H1 (cell line): ENCODE results near the gene HOXD10. TPM values are rescaled to one million over a fixed set of nuclear protein-coding genes. Genes with fewer than 3 reads are reported as not detected.

Experiments used
- CTCF ChIA-PET: fragments of 300-600 bp; sonication (Branson Sonifier 250); formaldehyde crosslinking; loops from one replicate; lab custom pipeline; 2021; ENCODE audit not compliant: partially characterized antibody; lab: Charles Lee
- POLR2A ChIA-PET: fragments of 300-600 bp; sonication (Branson Sonifier 250); formaldehyde crosslinking; loops from one replicate; lab custom pipeline; 2021; ENCODE audit warnings: inconsistent platforms; ENCODE audit not compliant: partially characterized antibody; lab: Charles Lee
- DNase-seq, 2 experiments: peaks; one replicate each; pipeline versions ENCODE4 v3.0.0 to v3.0.0-alpha.2; 2010 to 2022; ENCODE audit warnings: low spot score in 2 of 2, low read depth in 1 of 2, mixed read lengths in 1 of 2
- FAIRE-seq: peaks from 2 replicates; lab custom pipeline; 2011; peaks lifted over from hg19 to GRCh38; lab: Jason Lieb, UNC
- H2AFZ ChIP-seq: 2 replicates; pipeline ENCODE4 v1.8.1; 2012; ENCODE audit warnings: low read length, inconsistent platforms
- H2AK5ac ChIP-seq: 2 replicates; pipeline ENCODE4 v1.6.1; 2013; ENCODE audit warnings: low read depth, low read length
- H2BK120ac ChIP-seq: replicated peaks from 2 replicates; pipeline ENCODE3; 2013; ENCODE audit warnings: low read depth, low read length, inconsistent platforms
- H2BK12ac ChIP-seq: 2 replicates; pipeline ENCODE4 v1.6.1; 2013; ENCODE audit warnings: low read depth, low read length
- H2BK15ac ChIP-seq: 2 replicates; pipeline ENCODE4 v1.6.1; 2013; ENCODE audit warnings: low read length
- H2BK20ac ChIP-seq: 2 replicates; pipeline ENCODE4 v1.6.1; 2013; ENCODE audit warnings: low read length
- H2BK5ac ChIP-seq: 2 replicates; pipeline ENCODE4 v1.6.1; 2013; ENCODE audit warnings: low read depth, low read length
- H3K14ac ChIP-seq: 2 replicates; pipeline ENCODE4 v1.6.1; 2013; ENCODE audit warnings: inconsistent platforms; ENCODE audit not compliant: insufficient read length
- H3K18ac ChIP-seq: 2 replicates; pipeline ENCODE4 v1.6.1; 2013; ENCODE audit warnings: low read length; ENCODE audit errors: extremely low read depth
- H3K23ac ChIP-seq: 2 replicates; pipeline ENCODE4 v1.6.1; 2013; ENCODE audit warnings: inconsistent platforms; ENCODE audit not compliant: insufficient read length
- H3K23me2 ChIP-seq: 2 replicates; pipeline ENCODE4 v1.6.1; 2013; ENCODE audit warnings: low read depth, low read length
- H3K27ac ChIP-seq: 2 replicates; pipeline ENCODE4 v1.6.1; 2011; ENCODE audit warnings: low read depth, low read length, inconsistent platforms
- H3K27me3 ChIP-seq, 4 experiments: replicated peaks in 1 of 4; 1 replicate in 1 of 4; 2 replicates in 3 of 4; pipeline versions ENCODE4 v1.6.1 to v1.8.1; 2011 to 2013; ENCODE audit warnings: low read length in 3 of 4, mild to moderate bottlenecking in 3 of 4, inconsistent platforms in 2 of 4, mixed read lengths in 2 of 4, moderate library complexity in 1 of 4; ENCODE audit not compliant: control insufficient read depth in 3 of 4, insufficient read depth in 3 of 4; ENCODE audit errors: extremely low read depth in 1 of 4
- H3K36me3 ChIP-seq, 4 experiments: 2 replicates each; pipeline versions ENCODE4 v1.6.1 to v1.8.1; 2011 to 2013; ENCODE audit warnings: mild to moderate bottlenecking in 4 of 4, low read length in 3 of 4, moderate library complexity in 2 of 4, control low read depth in 1 of 4, inconsistent platforms in 1 of 4; ENCODE audit not compliant: insufficient read depth in 4 of 4, control insufficient read depth in 2 of 4
- H3K4ac ChIP-seq: replicated peaks from 2 replicates; pipeline ENCODE3; 2013; ENCODE audit warnings: low read length, low read depth, mixed read lengths, inconsistent platforms; ENCODE audit not compliant: insufficient read length
- H3K4me1 ChIP-seq, 4 experiments: replicated peaks in 1 of 4; 1 replicate in 1 of 4; 2 replicates in 3 of 4; pipeline versions ENCODE4 v1.6.1 to v1.8.1; 2011 to 2013; ENCODE audit warnings: low read length in 3 of 4, inconsistent platforms in 2 of 4, mixed read lengths in 1 of 4; ENCODE audit not compliant: insufficient read depth in 4 of 4, control insufficient read depth in 3 of 4
- H3K4me2 ChIP-seq, 2 experiments: 2 replicates each; pipeline versions ENCODE4 v1.6.1 to v1.8.1; 2011 to 2013; ENCODE audit warnings: low read depth in 2 of 2, low read length in 2 of 2, control low read depth in 1 of 2, inconsistent platforms in 1 of 2, mild to moderate bottlenecking in 1 of 2; ENCODE audit not compliant: insufficient read depth in 1 of 2
- H3K4me3 ChIP-seq, 4 experiments: fragments of 200-600, 300-600 bp in 1 of 4; sonication (generic), shearing (Covaris generic), sonication (Bioruptor Twin) in 1 of 4; 2 replicates each; pipeline versions ENCODE4 v1.5.1 to v1.8.1; 2011 to 2016; ENCODE audit warnings: low read length in 4 of 4, low read depth in 3 of 4, control low read depth in 2 of 4, inconsistent platforms in 2 of 4, mild to moderate bottlenecking in 2 of 4, mixed read lengths in 1 of 4, moderate library complexity in 1 of 4; ENCODE audit not compliant: insufficient read depth in 2 of 4; ENCODE audit errors: extremely low read depth in 1 of 4
- H3K56ac ChIP-seq: replicated peaks from 2 replicates; pipeline ENCODE3; 2013; ENCODE audit warnings: low read depth, mild to moderate bottlenecking, mixed read lengths, low read length, inconsistent platforms; ENCODE audit not compliant: insufficient read length
- H3K79me1 ChIP-seq: 2 replicates; pipeline ENCODE4 v1.6.1; 2013; ENCODE audit warnings: low read depth, low read length, control low read depth
- H3K79me2 ChIP-seq, 2 experiments: 2 replicates each; pipeline versions ENCODE4 v1.6.1 to v1.8.1; 2012 to 2013; ENCODE audit warnings: low read length in 2 of 2, mild to moderate bottlenecking in 2 of 2, inconsistent platforms in 1 of 2; ENCODE audit not compliant: insufficient read depth in 2 of 2, control insufficient read depth in 1 of 2
- H3K9ac ChIP-seq, 4 experiments: replicated peaks in 1 of 4; 1 replicate in 1 of 4; 2 replicates in 3 of 4; pipeline versions ENCODE4 v1.6.1 to v1.8.1; 2011 to 2013; ENCODE audit warnings: low read depth in 3 of 4, low read length in 3 of 4, control low read depth in 2 of 4, mild to moderate bottlenecking in 2 of 4, moderate library complexity in 2 of 4, inconsistent platforms in 1 of 4; ENCODE audit errors: extremely low read depth in 1 of 4
- H3K9me3 ChIP-seq, 2 experiments: 2 replicates each; pipeline versions ENCODE4 v1.6.1 to v1.8.1; 2012 to 2013; ENCODE audit warnings: mild to moderate bottlenecking in 2 of 2, moderate library complexity in 2 of 2, control low read depth in 1 of 2, inconsistent platforms in 1 of 2, low read depth in 1 of 2, low read length in 1 of 2, mixed read lengths in 1 of 2; ENCODE audit not compliant: insufficient read depth in 2 of 2
- H4K20me1 ChIP-seq, 2 experiments: replicated peaks in 1 of 2; 2 replicates each; pipeline versions ENCODE3 to v1.8.1; 2011 to 2013; ENCODE audit warnings: inconsistent platforms in 2 of 2, low read length in 2 of 2, mild to moderate bottlenecking in 1 of 2; ENCODE audit not compliant: insufficient read depth in 2 of 2, control insufficient read depth in 1 of 2
- H4K5ac ChIP-seq: 2 replicates; pipeline ENCODE4 v1.6.1; 2013; ENCODE audit warnings: low read length, low read depth, mixed read lengths, inconsistent platforms; ENCODE audit not compliant: insufficient read length
- H4K8ac ChIP-seq: 2 replicates; pipeline ENCODE4 v1.8.0; 2013; ENCODE audit warnings: mild to moderate bottlenecking, moderate library complexity, low read length, inconsistent platforms; ENCODE audit not compliant: insufficient read depth; ENCODE audit errors: extremely low read depth
- H4K91ac ChIP-seq: replicated peaks from 2 replicates; pipeline ENCODE3; 2013; ENCODE audit warnings: low read length, mixed read lengths, inconsistent platforms; ENCODE audit not compliant: insufficient read length
- BACH1 ChIP-seq: IDR thresholded peaks from 2 replicates; pipeline ENCODE4 v1.6.1; 2012; ENCODE audit warnings: low read length, improper control_type of control experiment
- EGR1 ChIP-seq: IDR thresholded peaks from 2 replicates; pipeline ENCODE4 v1.6.1; 2011; ENCODE audit warnings: low read depth, low read length, borderline replicate concordance
- HDAC2 ChIP-seq, 2 experiments: fragments of 300-600 bp in 1 of 2; sonication (generic) in 1 of 2; IDR thresholded peaks; 2 replicates each; pipeline ENCODE4 v1.6.1; 2011 to 2012; ENCODE audit warnings: low read depth in 2 of 2, low read length in 2 of 2, mild to moderate bottlenecking in 2 of 2, moderate library complexity in 2 of 2, borderline replicate concordance in 1 of 2, inconsistent platforms in 1 of 2
- SAP30 ChIP-seq: fragments of 300-600 bp; sonication (generic); IDR thresholded peaks from 2 replicates; pipeline ENCODE4 v1.7.1; 2012; ENCODE audit warnings: low read length, moderate library complexity, mild to moderate bottlenecking, inconsistent platforms; ENCODE audit not compliant: insufficient read depth, insufficient replicate concordance
- WGBS, 2 experiments: shearing (Covaris generic) in 1 of 2; methylation state at CpG; one replicate each; pipeline versions ENCODE4 v1.1.6 to v1.1.7; 2013 to 2015; ENCODE audit warnings: low lambda C conversion rate in 2 of 2, mixed read lengths in 2 of 2, inconsistent platforms in 1 of 2, low coverage in 1 of 2, missing lambda C conversion rate in 1 of 2; ENCODE audit not compliant: insufficient replicate concordance in 2 of 2, insufficient coverage in 1 of 2, insufficient read length in 1 of 2; ENCODE audit errors: extremely low coverage in 1 of 2, missing lambda C conversion rate in 1 of 2; 5-methylcytosine and 5-hydroxymethylcytosine counted together
- polyA plus RNA-seq, 7 experiments: library from polyadenylated mRNA; depleted of rRNA in 3 of 7; stranded (reverse) in 5 of 7; unstranded in 2 of 7; fragments of >200 nt in 5 of 7; fragments of 200-250 nt in 2 of 7; gene quantifications; 1 replicate in 5 of 7; 2 replicates in 1 of 7; 4 replicates in 1 of 7; pipeline versions ENCODE4 v1.2.1 to v1.2.3, GENCODE V29; 2011 to 2013; ENCODE audit warnings: missing spikeins in 2 of 7, mixed read lengths in 2 of 7
- total RNA-seq: library from RNA; stranded (reverse); fragmentation: NEBNext Ultra II Directional; extraction: Animal tissue kit (Norgen Biotek cat#: 25700); gene quantifications from 2 replicates; pipeline ENCODE4 v1.2.1, GENCODE V29; 2021
- TF ChIP-seq, protein P1 (sequence below), 3 experiments: IDR thresholded peaks; 1 replicate in 2 of 3; 2 replicates in 1 of 3; pipeline versions ENCODE4 v1.5.1 to v1.6.1; 2011; ENCODE audit warnings: low read length in 3 of 3, mild to moderate bottlenecking in 3 of 3, inconsistent platforms in 2 of 3, low read depth in 1 of 3, moderate library complexity in 1 of 3; ENCODE audit not compliant: insufficient read depth in 1 of 3; ENCODE audit errors: control extremely low read depth in 1 of 3
- TF ChIP-seq, protein P2 (sequence below): IDR thresholded peaks from 2 replicates; pipeline ENCODE4 v1.6.1; 2012; ENCODE audit warnings: inconsistent platforms
- TF ChIP-seq, protein P3 (sequence below): IDR thresholded peaks from 2 replicates; pipeline ENCODE4 v1.6.1; 2012; ENCODE audit warnings: inconsistent platforms

HOXD10 gene
- total and polyA plus RNA-seq, 2 of the 8 experiments (the other 6 are each of a cell fraction or from before 2014, with no cell fraction given) = not detected

DNA sequence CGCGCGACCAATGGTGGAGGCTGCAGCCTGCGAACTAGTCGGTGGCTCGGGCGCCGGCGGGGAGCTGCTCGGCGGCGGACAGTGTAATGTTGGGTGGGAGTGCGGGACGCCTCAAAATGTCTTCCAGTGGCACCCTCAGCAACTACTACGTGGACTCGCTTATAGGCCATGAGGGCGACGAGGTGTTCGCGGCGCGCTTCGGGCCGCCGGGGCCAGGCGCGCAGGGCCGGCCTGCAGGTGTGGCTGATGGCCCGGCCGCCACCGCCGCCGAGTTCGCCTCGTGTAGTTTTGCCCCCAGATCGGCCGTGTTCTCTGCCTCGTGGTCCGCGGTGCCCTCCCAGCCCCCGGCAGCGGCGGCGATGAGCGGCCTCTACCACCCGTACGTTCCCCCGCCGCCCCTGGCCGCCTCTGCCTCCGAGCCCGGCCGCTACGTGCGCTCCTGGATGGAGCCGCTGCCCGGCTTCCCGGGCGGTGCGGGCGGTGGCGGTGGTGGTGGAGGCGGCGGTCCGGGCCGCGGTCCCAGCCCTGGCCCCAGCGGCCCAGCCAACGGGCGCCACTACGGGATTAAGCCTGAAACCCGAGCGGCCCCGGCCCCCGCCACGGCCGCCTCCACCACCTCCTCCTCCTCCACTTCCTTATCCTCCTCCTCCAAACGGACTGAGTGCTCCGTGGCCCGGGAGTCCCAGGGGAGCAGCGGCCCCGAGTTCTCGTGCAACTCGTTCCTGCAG lies 6.3 kb downstream of the HOXD10 start, which contains the start of gene HOXD9:
Gene HOXD9, plus strand, starts transcription at position 37 of the 728 bp plus-strand sequence. Its CDS starts 50 bp downstream, at position 87.
- Histone ChIP-seq H2BK12ac (no peak within 1 kb of the TSS), H3K4me2 (peak within 1 kb of the TSS; percentile 56 to 84), H3K18ac (no peak within 1 kb of the TSS; the same call in none of the 2 replicates), H4K20me1 (peaks cover 22 to 37% of the 10 kb centered on the region in 2 experiments), H2AFZ (no peak within 1 kb of the TSS), H3K79me2 (no peaks in the 10 kb centered on the region), H3K4ac (no peak within 1 kb of the TSS), H2BK120ac (no peak within 1 kb of the TSS), H3K9ac (no peak within 1 kb of the TSS), H3K56ac (no peak within 1 kb of the TSS), H2AK5ac (no peak within 1 kb of the TSS), H3K79me1 (no peaks in the 10 kb centered on the region), H2BK5ac (no peak within 1 kb of the TSS), H2BK15ac (no peak within 1 kb of the TSS), H3K23me2 (peaks cover 2% of the 10 kb centered on the region; the same call in 1 of the 2 replicates), H3K4me1 (peaks cover 0 to 10% (median 5%) of the 10 kb centered on the region in 4 experiments; a peak in 3 of 7 replicates), H3K27me3 (peaks cover 92 to 100% (median 99%) of the 10 kb centered on the region in 4 experiments), H4K91ac (no peak within 1 kb of the TSS), H4K5ac (no peak within 1 kb of the TSS), H3K36me3 (peaks cover 0 to 22% (median 0%) of the 10 kb centered on the region in 4 experiments; a peak in 1 of 8 replicates), H3K27ac (no peak within 1 kb of the TSS), H3K23ac (no peak within 1 kb of the TSS), H4K8ac (peak within 1 kb of the TSS; percentile 63; the same call in 1 of the 2 replicates), H3K14ac (no peak within 1 kb of the TSS), H3K4me3 (peak within 1 kb of the TSS; percentile 9 to 49 (median 19); a peak in 6 of 8 replicates), H3K9me3 (no peaks in the 10 kb centered on the region; a peak in 1 of 4 replicates), H2BK20ac (no peak within 1 kb of the TSS)
- ChIA-PET POLR2A (no interaction called here), CTCF (interaction anchor here (0.7 to 4.7 kb wide), 9 partner anchors 7 to 1026 kb away, joined by 3 to 42 read pairs (median 6); partner anchors contain the start of gene HOXD8)
- 2% methylated on average over 37 of the region's 84 CpGs; no CpG with 5 or more reads in 1 of the 2 experiments for WGBS, 2 experiments
- FAIRE-seq (no peak), DNase-seq (peak in 1 of 2 experiments; percentile 75)
- TF ChIP-seq EGR1 (0 out of 2 replicates have a peak, but pooled peaks have one; percentile 17), SAP30 (no peak), BACH1 (no peak), HDAC2 (IDR thresholded peaks at IDR 0.05; ENCODE audit: borderline replicate concordance in 1 of 2, low read depth in 2 of 2, low read length in 2 of 2) (no peak)
- TF ChIP-seq, protein P1, sequence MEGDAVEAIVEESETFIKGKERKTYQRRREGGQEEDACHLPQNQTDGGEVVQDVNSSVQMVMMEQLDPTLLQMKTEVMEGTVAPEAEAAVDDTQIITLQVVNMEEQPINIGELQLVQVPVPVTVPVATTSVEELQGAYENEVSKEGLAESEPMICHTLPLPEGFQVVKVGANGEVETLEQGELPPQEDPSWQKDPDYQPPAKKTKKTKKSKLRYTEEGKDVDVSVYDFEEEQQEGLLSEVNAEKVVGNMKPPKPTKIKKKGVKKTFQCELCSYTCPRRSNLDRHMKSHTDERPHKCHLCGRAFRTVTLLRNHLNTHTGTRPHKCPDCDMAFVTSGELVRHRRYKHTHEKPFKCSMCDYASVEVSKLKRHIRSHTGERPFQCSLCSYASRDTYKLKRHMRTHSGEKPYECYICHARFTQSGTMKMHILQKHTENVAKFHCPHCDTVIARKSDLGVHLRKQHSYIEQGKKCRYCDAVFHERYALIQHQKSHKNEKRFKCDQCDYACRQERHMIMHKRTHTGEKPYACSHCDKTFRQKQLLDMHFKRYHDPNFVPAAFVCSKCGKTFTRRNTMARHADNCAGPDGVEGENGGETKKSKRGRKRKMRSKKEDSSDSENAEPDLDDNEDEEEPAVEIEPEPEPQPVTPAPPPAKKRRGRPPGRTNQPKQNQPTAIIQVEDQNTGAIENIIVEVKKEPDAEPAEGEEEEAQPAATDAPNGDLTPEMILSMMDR (IDR thresholded peaks at IDR 0.05; ENCODE audit: control extremely low read depth in 1 of 3, insufficient read depth in 1 of 3, low read depth in 1 of 3, low read length in 3 of 3) = no peak
- TF ChIP-seq, protein P2, sequence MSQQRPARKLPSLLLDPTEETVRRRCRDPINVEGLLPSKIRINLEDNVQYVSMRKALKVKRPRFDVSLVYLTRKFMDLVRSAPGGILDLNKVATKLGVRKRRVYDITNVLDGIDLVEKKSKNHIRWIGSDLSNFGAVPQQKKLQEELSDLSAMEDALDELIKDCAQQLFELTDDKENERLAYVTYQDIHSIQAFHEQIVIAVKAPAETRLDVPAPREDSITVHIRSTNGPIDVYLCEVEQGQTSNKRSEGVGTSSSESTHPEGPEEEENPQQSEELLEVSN = peak; percentile 39; the same call in 1 of the 2 replicates
- TF ChIP-seq, protein P3, sequence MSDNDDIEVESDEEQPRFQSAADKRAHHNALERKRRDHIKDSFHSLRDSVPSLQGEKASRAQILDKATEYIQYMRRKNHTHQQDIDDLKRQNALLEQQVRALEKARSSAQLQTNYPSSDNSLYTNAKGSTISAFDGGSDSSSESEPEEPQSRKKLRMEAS = peak; percentile 60
